CD8-positive, alpha-beta memory T cell (primary cell): ENCODE measurements around the gene ORM1. TPM values are rescaled to one million over a fixed set of nuclear protein-coding genes. Genes with fewer than 3 reads are reported as not detected.
"Not testable (repeated sequence)": the region's sequence is repeated elsewhere in the genome, so short reads cannot be mapped to it uniquely, and the experiment has no call there.

ENCODE experiments used
- CTCF ChIA-PET: fragments of 350-600 bp; sonication (Branson Sonifier 250); formaldehyde crosslinking; loops from one replicate; lab custom pipeline; 2021; ENCODE audit warnings: antibody characterized with exemption; lab: Charles Lee
- POLR2A ChIA-PET: fragments of 350-600 bp; sonication (Branson Sonifier 250); formaldehyde crosslinking; loops from one replicate; lab custom pipeline; 2021; ENCODE audit warnings: antibody characterized with exemption; lab: Charles Lee
- DNase-seq, 5 donors: peaks; one replicate each; pipeline versions ENCODE4 v3.0.0 to v3.0.0-alpha.2; 2020 to 2022; ENCODE audit warnings: mixed read lengths in 1 of 5
- H3K27ac ChIP-seq: one replicate; pipeline ENCODE4 v1.7.0; 2013; ENCODE audit warnings: low read depth, mild to moderate bottlenecking, low read length, moderate library complexity
- H3K27me3 ChIP-seq: 2 replicates; pipeline ENCODE4 v1.7.0; 2013; ENCODE audit warnings: low read length, mild to moderate bottlenecking; ENCODE audit not compliant: insufficient read depth, poor library complexity, severe bottlenecking
- H3K36me3 ChIP-seq: 2 replicates; pipeline ENCODE4 v1.7.0; 2013; ENCODE audit warnings: mild to moderate bottlenecking, low read length, moderate library complexity; ENCODE audit not compliant: insufficient read depth
- H3K4me1 ChIP-seq: 2 replicates; pipeline ENCODE4 v1.7.0; 2013; ENCODE audit warnings: mild to moderate bottlenecking, low read length, moderate library complexity; ENCODE audit not compliant: insufficient read depth
- H3K4me3 ChIP-seq: 2 replicates; pipeline ENCODE4 v1.7.0; 2013; ENCODE audit warnings: mild to moderate bottlenecking, low read length
- H3K9me3 ChIP-seq: 2 replicates; pipeline ENCODE4 v1.7.0; 2013; ENCODE audit warnings: mild to moderate bottlenecking, low read length
- H3K27ac Mint-ChIP-seq, 8 donors: one replicate each; pipeline ENCODE4 v1.8.0; 2020 to 2021; ENCODE audit warnings: mixed read lengths in 8 of 8, mild to moderate bottlenecking in 6 of 8, inconsistent platforms in 3 of 8, moderate library complexity in 3 of 8
- H3K27me3 Mint-ChIP-seq, 2 donors: one replicate each; pipeline ENCODE4 v1.8.0; 2020 to 2021; ENCODE audit warnings: mixed read lengths in 2 of 2, mild to moderate bottlenecking in 1 of 2, moderate library complexity in 1 of 2
- H3K36me3 Mint-ChIP-seq, 3 donors: one replicate each; pipeline ENCODE4 v1.8.0; 2020 to 2021; ENCODE audit warnings: mixed read lengths in 3 of 3, inconsistent platforms in 1 of 3, mild to moderate bottlenecking in 1 of 3
- H3K4me1 Mint-ChIP-seq, 3 donors: one replicate each; pipeline ENCODE4 v1.8.0; 2020 to 2021; ENCODE audit warnings: mixed read lengths in 3 of 3, inconsistent platforms in 1 of 3, mild to moderate bottlenecking in 1 of 3
- H3K4me3 Mint-ChIP-seq, 7 donors: one replicate each; pipeline ENCODE4 v1.8.0; 2020 to 2021; ENCODE audit warnings: mixed read lengths in 7 of 7, mild to moderate bottlenecking in 6 of 7, moderate library complexity in 4 of 7, inconsistent platforms in 2 of 7
- H3K9me3 Mint-ChIP-seq, 5 donors: one replicate each; pipeline ENCODE4 v1.8.0; 2020 to 2022; ENCODE audit warnings: mixed read lengths in 5 of 5, mild to moderate bottlenecking in 3 of 5, moderate library complexity in 2 of 5, inconsistent platforms in 1 of 5
- polyA plus RNA-seq: library from polyadenylated mRNA; unstranded; fragments of 300-500 nt; fragmentation: Illumina TruSeq; gene quantifications from one replicate; pipeline ENCODE4 v1.2.3, GENCODE V29; 2021
- total RNA-seq, 2 experiments: library from RNA; stranded (reverse); gene quantifications; one replicate each; pipeline ENCODE4 v1.2.3, GENCODE V29; 2021

The ORM1 gene
- total and polyA plus RNA-seq, 3 experiments from 2014 or later, result not detected

- H3K9me3 Mint-ChIP-seq, result not testable (repeated sequence)
- peaks cover 21 to 35% (median 27%) of the 10 kb centered on the region in 3 donors for H3K4me1 Mint-ChIP-seq
These were observed 10.8 kb downstream of the ORM1 start for GRCh38 chr9:114333718-114334117.

GRCh38 chr9:114334490-114334889 lies 11.6 kb downstream of the ORM1 start:
- no peaks in the 10 kb centered on the region for H3K27me3 ChIP-seq
- POLR2A ChIA-PET, result no interaction called here
- no peak overlapping the region for H3K27ac ChIP-seq
- no peaks in the 10 kb centered on the region for H3K9me3 ChIP-seq
- Mint-ChIP-seq H3K27me3 (peaks cover 0 to 4% of the 10 kb centered on the region in 2 donors), H3K36me3 (peaks cover 0 to 49% (median 22%) of the 10 kb centered on the region in 3 donors), H3K4me3 (no peak overlapping the region), H3K27ac (peak overlapping the region in 4 of 8 donors; percentile 40 to 47 (median 42)), H3K4me1 (peaks cover 24 to 42% (median 35%) of the 10 kb centered on the region in 3 donors), H3K9me3 (no peaks in the 10 kb centered on the region)
- H3K4me1 ChIP-seq, result no peaks in the 10 kb centered on the region
- peaks cover 31% of the 10 kb centered on the region for H3K36me3 ChIP-seq
- no peak overlapping the region for H3K4me3 ChIP-seq
- CTCF ChIA-PET, result no interaction called here
- no peak for DNase-seq

More at GRCh38 chr9:114333718-114334117, 10.8 kb downstream of the ORM1 start:
- H3K4me1 ChIP-seq, DNase-seq, H3K4me3 ChIP-seq, H3K27me3 Mint-ChIP-seq, H3K4me3 Mint-ChIP-seq, CTCF ChIA-PET, H3K27me3 ChIP-seq, H3K9me3 ChIP-seq, POLR2A ChIA-PET, H3K27ac Mint-ChIP-seq, H3K27ac ChIP-seq: not testable (repeated sequence)
- peaks cover 23% of the 10 kb centered on the region for H3K36me3 ChIP-seq
- H3K36me3 Mint-ChIP-seq, result peaks cover 0 to 41% (median 14%) of the 10 kb centered on the region in 3 donors

GRCh38 chr9:114335745-114336144 lies 12.8 kb downstream of the ORM1 start:
- peaks cover 43% of the 10 kb centered on the region for H3K36me3 ChIP-seq
- no peaks in the 10 kb centered on the region for H3K9me3 ChIP-seq
- Mint-ChIP-seq H3K36me3 (peaks cover 0 to 61% (median 24%) of the 10 kb centered on the region in 3 donors), H3K27me3 (peaks cover 0 to 4% of the 10 kb centered on the region in 2 donors), H3K27ac (peak overlapping the region in 4 of 8 donors; percentile 54 to 82 (median 74)), H3K4me3 (no peak overlapping the region), H3K9me3 (no peaks in the 10 kb centered on the region), H3K4me1 (peaks cover 26 to 48% (median 40%) of the 10 kb centered on the region in 3 donors)
- H3K4me3 ChIP-seq, result no peak overlapping the region
- CTCF ChIA-PET, result no interaction called here
- H3K27me3 ChIP-seq, result no peaks in the 10 kb centered on the region
- DNase-seq, result no peak
- POLR2A ChIA-PET, result interaction anchor here (0.7 to 1.3 kb wide), 3 partner anchors 68 to 318 kb away, joined by 4 to 8 read pairs (median 4); no protein-coding TSS in a partner anchor
- H3K27ac ChIP-seq, result no peak overlapping the region
- no peaks in the 10 kb centered on the region for H3K4me1 ChIP-seq

- POLR2A ChIA-PET, result interaction anchor here (0.5 to 1.3 kb wide), 2 partner anchors 23 to 317 kb away, joined by 3 to 4 read pairs; no protein-coding TSS in a partner anchor
- Histone ChIP-seq H3K9me3 (no peaks in the 10 kb centered on the region), H3K4me3 (no peak overlapping the region), H3K36me3 (peaks cover 47% of the 10 kb centered on the region), H3K27ac (no peak overlapping the region), H3K27me3 (no peaks in the 10 kb centered on the region), H3K4me1 (no peaks in the 10 kb centered on the region)
- no peak for DNase-seq
- H3K9me3 Mint-ChIP-seq, result no peaks in the 10 kb centered on the region
- H3K27me3 Mint-ChIP-seq, result peaks cover 0 to 4% of the 10 kb centered on the region in 2 donors
- peaks cover 22 to 48% (median 40%) of the 10 kb centered on the region in 3 donors for H3K4me1 Mint-ChIP-seq
- no peak overlapping the region for H3K4me3 Mint-ChIP-seq
- peaks cover under 1 to 65% (median 24%) of the 10 kb centered on the region in 3 donors for H3K36me3 Mint-ChIP-seq
- peak overlapping the region in 3 of 8 donors; percentile 29 to 66 (median 54) for H3K27ac Mint-ChIP-seq
- CTCF ChIA-PET, result interaction anchor here (0.8 to 1.4 kb wide), 6 partner anchors 8 to 317 kb away, joined by 3 to 5 read pairs (median 4); no protein-coding TSS in a partner anchor
These were observed 13.3 kb downstream of the ORM1 start for GRCh38 chr9:114336157-114336556.

- peaks cover 54% of the 10 kb centered on the region for H3K36me3 ChIP-seq
- H3K27ac ChIP-seq, result no peak overlapping the region
- no peaks in the 10 kb centered on the region for H3K9me3 ChIP-seq
- Mint-ChIP-seq H3K27me3 (peaks cover 0 to 4% of the 10 kb centered on the region in 2 donors), H3K36me3 (peaks cover 4 to 72% (median 29%) of the 10 kb centered on the region in 3 donors), H3K4me1 (peaks cover 21 to 48% (median 37%) of the 10 kb centered on the region in 3 donors), H3K9me3 (no peaks in the 10 kb centered on the region), H3K27ac (peak overlapping the region in 4 of 8 donors; percentile 34 to 81 (median 61)), H3K4me3 (peak overlapping the region in 1 of 7 donors; percentile 19)
- POLR2A ChIA-PET, result interaction anchor here (0.5 to 1.3 kb wide), 2 partner anchors 22 to 316 kb away, joined by 3 to 4 read pairs; no protein-coding TSS in a partner anchor
- no peaks in the 10 kb centered on the region for H3K4me1 ChIP-seq
- H3K27me3 ChIP-seq, result no peaks in the 10 kb centered on the region
- DNase-seq, result no peak
- H3K4me3 ChIP-seq, result no peak overlapping the region
- CTCF ChIA-PET, result interaction anchor here (0.8 to 1.4 kb wide), 6 partner anchors 8 to 317 kb away, joined by 3 to 5 read pairs (median 4); no protein-coding TSS in a partner anchor
These were observed 13.9 kb downstream of the ORM1 start for GRCh38 chr9:114336699-114337395.

- H3K4me3 Mint-ChIP-seq, result no peak overlapping the region
- peaks cover 8 to 83% (median 31%) of the 10 kb centered on the region in 3 donors for H3K36me3 Mint-ChIP-seq
- Histone ChIP-seq H3K27me3 (no peaks in the 10 kb centered on the region), H3K9me3 (no peaks in the 10 kb centered on the region), H3K4me3 (no peak overlapping the region), H3K36me3 (peaks cover 65% of the 10 kb centered on the region), H3K27ac (no peak overlapping the region), H3K4me1 (no peaks in the 10 kb centered on the region)
- H3K4me1 Mint-ChIP-seq, result peaks cover 18 to 48% (median 29%) of the 10 kb centered on the region in 3 donors
- ChIA-PET CTCF (interaction anchor here (0.9 to 2.8 kb wide), 8 partner anchors 13 to 314 kb away, joined by 3 to 14 read pairs (median 4); no protein-coding TSS in a partner anchor), POLR2A (interaction anchor here (0.5 to 2.6 kb wide), 3 partner anchors 50 to 54 kb away, joined by 4 to 9 read pairs (median 5); partner anchors contain the start of gene AKNA)
- DNase-seq, result no peak
- no peaks in the 10 kb centered on the region for H3K27me3 Mint-ChIP-seq
- H3K27ac Mint-ChIP-seq, result peak overlapping the region in 5 of 8 donors; percentile 27 to 61 (median 33)
- peaks cover 0 to 2% (median 0%) of the 10 kb centered on the region in 5 donors for H3K9me3 Mint-ChIP-seq
These were observed 15.3 kb downstream of the ORM1 start for GRCh38 chr9:114338187-114338586.

GRCh38 chr9:114339130-114339908 lies 16.4 kb downstream of the ORM1 start:
- H3K27me3 Mint-ChIP-seq, result no peaks in the 10 kb centered on the region
- peak overlapping the region; percentile 51 to 92 (median 78) for H3K27ac Mint-ChIP-seq
- DNase-seq, result peak; percentile 40 to 65 (median 42)
- ChIA-PET POLR2A (interaction anchor here (0.5 to 2.6 kb wide), 6 partner anchors 27 to 59 kb away, joined by 3 to 9 read pairs (median 4); partner anchors contain the start of gene AKNA), CTCF (interaction anchor here (0.6 to 2.8 kb wide), 17 partner anchors 14 to 314 kb away, joined by 3 to 14 read pairs (median 4); partner anchors contain the start of gene AKNA)
- peaks cover 77% of the 10 kb centered on the region for H3K36me3 ChIP-seq
- no peaks in the 10 kb centered on the region for H3K27me3 ChIP-seq
- H3K4me3 Mint-ChIP-seq, result peak overlapping the region in 1 of 7 donors; percentile 36
- H3K4me1 ChIP-seq, result no peaks in the 10 kb centered on the region
- H3K27ac ChIP-seq, result no peak overlapping the region
- H3K9me3 ChIP-seq, result no peaks in the 10 kb centered on the region
- H3K4me3 ChIP-seq, result no peak overlapping the region
- H3K4me1 Mint-ChIP-seq, result peaks cover 24 to 58% (median 35%) of the 10 kb centered on the region in 3 donors
- H3K36me3 Mint-ChIP-seq, result peaks cover 8 to 93% (median 38%) of the 10 kb centered on the region in 3 donors
- peaks cover 0 to 2% (median 0%) of the 10 kb centered on the region in 5 donors for H3K9me3 Mint-ChIP-seq
